HG02840 (cell line): ENCODE measurements around the gene ZNF782.
A peak's percentile ranks its signal among the peaks of the same experiment; 100 is the strongest.
"Not testable (repeated sequence)": the region's sequence is repeated elsewhere in the genome, so short reads cannot be mapped to it uniquely, and the experiment has no call there.

Experiments
- ATAC-seq: cut with Tn5 transposase; IDR thresholded peaks from one replicate; pipeline ENCODE4 v1.9.1; 2021; ENCODE audit warnings: mild to moderate bottlenecking, moderate library complexity, moderate number of reproducible peaks; ENCODE audit not compliant: unreplicated experiment, low FRiP score

ZNF782 gene

GRCh38 chr9:96854651-96855273, 448 bp upstream of the ZNF782 start:
- ATAC-seq = no peak

- ATAC-seq = no peak
Measured at GRCh38 chr9:96852676-96853075, 1.6 kb downstream of the ZNF782 start.

GRCh38 chr9:96844040-96844439, 10.3 kb downstream of the ZNF782 start:
- ATAC-seq = no peak

GRCh38 chr9:96818533-96818932, 35.8 kb downstream of the ZNF782 start:
- no peak for ATAC-seq

- no peak for ATAC-seq
Measured at GRCh38 chr9:96817973-96818372, 36.3 kb downstream of the ZNF782 start.

- ATAC-seq = no peak
Measured at GRCh38 chr9:96813607-96814006, 40.7 kb downstream of the ZNF782 start.

GRCh38 chr9:96798959-96799358, 55.4 kb downstream of the ZNF782 start:
- not testable (repeated sequence) for ATAC-seq

- ATAC-seq = no peak
Measured at GRCh38 chr9:96784021-96784420, 70.3 kb downstream of the ZNF782 start.

GRCh38 chr9:96782235-96782634, 72.1 kb downstream of the ZNF782 start:
- ATAC-seq = no peak

GRCh38 chr9:96781552-96781951, 72.8 kb downstream of the ZNF782 start:
- ATAC-seq = no peak

GRCh38 chr9:96779089-96779488, 75.2 kb downstream of the ZNF782 start:
- ATAC-seq = no peak

GRCh38 chr9:96777426-96777864, 76.9 kb downstream of the ZNF782 start:
- ATAC-seq = peak; percentile 3

- ATAC-seq = no peak
Measured at GRCh38 chr9:96771124-96771523, 83.2 kb downstream of the ZNF782 start.

GRCh38 chr9:96769989-96770388, 84.3 kb downstream of the ZNF782 start:
- no peak for ATAC-seq
